Measurements from ENCODE around the gene ETS1.

Gene ETS1

DNA sequence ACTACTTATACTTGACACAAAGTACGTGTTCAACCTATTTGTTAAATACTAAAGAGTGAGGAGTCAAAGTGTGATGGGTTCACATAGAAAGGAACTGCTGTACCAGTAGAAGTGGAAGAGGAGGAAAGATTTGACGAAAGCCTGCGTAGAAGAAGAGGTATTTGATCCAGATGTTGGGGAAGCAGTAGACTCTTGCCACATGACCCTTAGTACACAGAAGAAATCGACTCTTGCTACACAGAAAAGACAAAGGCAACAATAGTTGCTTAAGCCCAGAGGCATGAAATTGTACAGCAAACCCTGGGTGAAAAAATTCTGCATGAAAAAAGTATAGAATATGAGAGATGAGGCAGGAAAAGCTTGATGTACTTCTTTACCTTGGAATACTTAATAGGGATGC is 152.9 kb downstream of the ETS1 start:
- DNase-seq (ENCODE audit: low read depth in 2 of 2): no peak

DNA sequence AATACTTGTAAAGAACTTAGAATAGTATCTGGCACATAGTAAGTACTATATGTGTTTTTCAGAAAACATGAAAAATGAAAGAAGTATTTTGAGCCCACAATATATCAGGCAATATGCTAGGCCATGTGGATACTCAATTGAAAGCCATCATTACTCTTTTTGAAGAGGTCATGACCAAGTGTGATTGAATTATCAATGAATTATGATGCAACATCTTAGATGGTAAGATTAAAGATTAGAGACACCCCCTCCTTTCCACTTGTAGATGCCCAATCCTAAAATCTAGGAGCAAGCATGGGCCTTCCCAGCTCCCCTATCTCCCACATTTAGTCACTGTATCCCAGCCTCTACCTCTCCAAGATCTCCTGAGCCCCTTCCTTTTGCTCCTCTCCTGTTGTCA is 154.4 kb downstream of the ETS1 start:
- no peak for DNase-seq (ENCODE audit: low read depth in 2 of 2)

DNA sequence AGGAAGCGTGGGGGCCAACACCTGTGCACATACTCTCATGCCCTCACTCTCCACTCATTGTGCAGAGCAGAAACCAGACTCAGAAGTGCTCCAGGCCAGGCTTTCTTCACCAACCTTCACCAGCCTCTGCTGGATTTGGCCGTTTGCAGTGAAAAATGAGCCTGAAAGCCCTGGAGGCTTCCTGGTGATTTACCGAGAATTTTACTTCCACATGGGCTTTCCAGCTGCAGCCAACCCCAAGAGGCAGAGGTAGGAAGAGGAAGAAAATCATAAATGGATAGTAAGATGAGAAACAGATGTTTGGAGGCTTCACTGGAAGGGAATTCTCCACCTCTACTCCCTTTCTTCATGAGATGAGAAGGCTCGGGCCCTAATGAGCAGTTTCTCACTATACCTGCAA is 155.4 kb downstream of the ETS1 start:
- no peak for DNase-seq (ENCODE audit: low read depth in 2 of 2)

DNA sequence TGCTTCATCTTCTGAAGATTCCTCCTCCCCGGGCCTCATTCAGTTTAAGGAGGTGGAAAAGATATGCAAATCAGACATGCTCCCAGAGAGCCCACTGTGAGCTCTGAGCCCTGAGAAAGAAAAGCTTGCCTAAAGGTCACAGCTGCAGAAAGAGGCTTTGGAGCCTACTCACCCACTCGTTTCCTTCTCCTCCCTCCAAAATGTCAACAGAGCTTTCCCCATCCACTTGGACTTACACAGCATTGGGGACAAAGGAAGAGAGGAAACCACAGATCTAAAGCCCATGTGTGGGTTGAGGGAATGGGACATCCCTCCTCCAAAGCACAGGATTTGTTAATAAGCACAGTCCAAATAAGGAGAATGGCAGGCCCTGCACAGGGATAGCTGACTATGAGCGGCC is 158.4 kb downstream of the ETS1 start:
- DNase-seq (ENCODE audit: low read depth in 2 of 2): no peak

DNA sequence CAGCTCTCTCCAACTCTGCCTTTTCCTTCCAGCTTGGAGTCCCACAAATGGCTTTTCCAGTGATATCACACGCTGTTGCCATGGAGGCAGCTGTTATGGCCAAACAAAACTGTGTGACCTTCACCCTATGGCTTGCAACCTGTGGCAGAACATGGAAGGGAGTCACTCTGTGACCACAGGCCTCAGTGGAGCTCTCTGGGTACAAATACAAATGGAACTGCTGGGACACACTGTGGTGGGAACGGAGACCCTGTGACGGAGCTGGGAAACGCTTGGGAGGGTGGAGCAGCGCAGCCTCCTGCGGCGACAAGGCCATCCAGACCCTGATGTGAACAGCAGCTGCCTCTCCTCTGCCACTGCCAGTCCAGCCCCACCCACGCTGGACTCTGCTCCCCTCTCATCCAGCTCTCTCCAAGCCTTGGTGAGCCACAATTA is 162.5 kb downstream of the ETS1 start:
- no peak for DNase-seq (ENCODE audit: low read depth in 2 of 2)

DNA sequence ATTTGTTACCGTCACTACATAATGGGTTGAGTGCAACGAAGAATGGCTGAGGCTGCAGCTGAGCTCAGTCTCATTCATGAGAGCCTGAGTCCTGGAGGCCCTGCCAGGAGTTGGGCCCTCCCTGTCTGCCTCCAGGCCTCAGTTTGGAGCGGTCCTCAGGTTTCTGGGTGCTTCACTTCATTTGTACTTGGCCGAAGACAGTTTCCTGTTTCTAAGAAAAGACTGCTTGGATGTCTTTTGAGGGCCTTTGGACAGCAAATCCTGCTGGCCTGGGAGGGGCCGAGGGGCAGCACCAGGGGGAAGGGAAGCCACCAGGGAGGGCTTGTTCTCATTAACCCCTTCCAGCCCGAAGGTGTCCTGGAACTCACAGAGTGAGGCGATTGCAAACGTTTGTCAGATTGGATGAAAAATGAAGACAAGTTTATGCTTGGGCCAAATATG is 163.1 kb downstream of the ETS1 start:
- DNase-seq (ENCODE audit: low read depth in 2 of 2): no peak

DNA sequence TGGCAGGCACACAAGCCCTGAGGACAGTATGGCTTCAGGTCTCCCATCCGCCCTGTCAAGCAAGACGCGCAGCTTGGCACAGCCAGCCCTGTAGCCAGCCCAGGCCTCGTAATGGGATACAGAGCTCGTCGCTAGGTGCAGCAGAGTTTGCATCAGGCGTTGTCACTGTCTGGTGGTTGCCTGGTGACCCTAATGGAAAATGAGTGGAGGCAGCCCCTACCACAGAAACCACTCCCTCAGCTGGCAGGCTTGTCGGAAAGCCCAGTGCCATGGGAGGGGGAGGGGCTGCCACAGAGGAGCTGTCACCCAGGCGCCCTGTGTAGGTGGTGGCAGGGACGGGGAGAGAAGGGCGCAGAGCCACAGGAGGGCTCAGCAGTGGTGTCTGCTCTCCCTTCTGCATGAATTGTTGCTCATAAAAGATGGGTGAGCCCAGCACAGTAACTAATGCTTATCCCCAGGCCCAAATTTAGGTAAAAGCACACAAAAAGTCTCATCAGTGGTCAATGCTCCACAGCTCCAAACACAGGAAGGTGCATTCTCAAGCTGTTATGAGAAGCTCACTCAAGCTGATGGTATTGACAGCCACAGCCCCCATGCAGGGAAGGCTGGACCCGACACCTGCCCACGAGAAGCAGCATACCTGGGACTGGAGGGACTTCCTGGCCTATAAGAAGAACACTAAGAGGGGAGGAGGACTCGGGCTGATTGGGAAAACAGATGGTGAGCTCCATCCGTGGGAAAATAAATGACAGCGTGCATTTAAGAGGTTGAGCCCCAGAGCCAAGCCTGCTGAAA is 164.6 kb downstream of the ETS1 start:
- DNase-seq (ENCODE audit: low read depth in 2 of 2): peak; percentile 88 to 92

DNA sequence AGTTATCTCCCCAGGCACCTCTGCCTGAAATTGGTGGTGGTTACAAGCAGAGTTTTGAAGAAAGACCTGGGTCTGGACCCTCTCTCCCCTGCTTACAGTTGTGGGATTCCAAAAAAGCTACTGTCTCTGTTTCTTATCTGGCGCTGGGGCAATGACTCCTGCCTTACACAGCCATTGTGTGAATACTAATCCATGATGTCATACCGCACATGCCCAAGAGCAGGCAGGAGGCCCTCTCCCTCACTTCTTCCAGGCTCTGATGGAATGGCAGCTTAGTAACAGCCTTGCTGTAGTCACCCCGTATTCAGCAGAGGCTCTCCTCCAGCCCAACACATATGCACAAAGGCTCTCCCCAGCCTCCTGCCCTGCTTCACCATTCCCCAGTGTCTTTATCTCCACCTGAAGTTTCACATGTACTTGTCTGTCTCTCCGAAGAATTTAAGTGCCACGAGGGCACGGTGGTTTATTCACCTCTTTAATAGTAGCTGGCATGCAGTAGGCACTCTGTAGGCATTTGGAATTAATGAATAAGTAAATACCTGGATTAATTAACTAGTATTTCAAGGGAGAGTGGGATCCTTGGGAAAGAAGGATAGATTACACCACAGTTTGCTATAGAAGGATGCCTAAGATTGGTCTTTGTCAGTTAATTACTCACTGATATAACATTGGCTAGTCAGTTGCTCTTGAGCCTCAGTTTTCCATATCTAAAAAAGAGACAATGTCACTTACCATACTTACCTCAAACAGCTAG is 165.6 kb downstream of the ETS1 start:
- DNase-seq (ENCODE audit: low read depth in 2 of 2): no peak

DNA sequence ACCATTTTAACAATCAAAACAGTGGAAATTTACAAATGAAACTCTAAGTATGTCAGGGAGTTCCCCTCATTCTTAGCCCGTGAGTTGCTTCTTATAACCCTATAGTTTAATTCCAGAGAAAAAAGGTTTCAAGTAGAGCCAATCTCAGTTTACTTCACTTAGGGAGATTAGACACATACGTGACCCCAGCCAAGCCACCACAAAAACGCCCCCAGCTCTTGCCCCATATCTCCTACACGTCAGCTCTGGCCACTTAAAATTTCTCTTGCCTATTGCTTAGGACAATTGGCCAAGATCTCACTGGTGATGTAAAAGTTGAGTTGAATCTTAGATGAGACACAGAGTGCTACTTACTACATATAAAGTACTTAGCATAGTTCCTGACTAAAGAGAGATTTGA is 166.4 kb downstream of the ETS1 start:
- no peak for DNase-seq (ENCODE audit: low read depth in 2 of 2)

DNA sequence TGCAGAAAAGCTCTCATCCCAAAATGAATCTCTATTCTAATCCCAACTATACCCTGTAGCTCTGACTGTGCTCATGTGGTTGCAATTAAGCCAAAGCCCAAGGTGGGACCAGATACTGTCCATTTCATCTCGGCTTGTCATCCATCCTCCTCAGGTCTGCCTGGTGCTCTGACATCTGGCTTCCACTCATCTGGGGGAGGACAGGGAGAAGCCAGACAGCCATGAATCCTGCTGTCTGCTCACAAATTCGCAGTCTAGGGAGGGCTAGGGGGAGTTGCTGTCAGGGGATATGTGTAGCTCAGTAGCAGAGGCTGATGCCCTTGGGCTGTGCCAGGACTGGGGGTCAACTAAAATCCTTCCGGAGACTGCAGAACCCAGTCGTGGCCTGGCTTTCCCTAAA is 167.1 kb downstream of the ETS1 start:
- DNase-seq (ENCODE audit: low read depth in 2 of 2): no peak

DNA sequence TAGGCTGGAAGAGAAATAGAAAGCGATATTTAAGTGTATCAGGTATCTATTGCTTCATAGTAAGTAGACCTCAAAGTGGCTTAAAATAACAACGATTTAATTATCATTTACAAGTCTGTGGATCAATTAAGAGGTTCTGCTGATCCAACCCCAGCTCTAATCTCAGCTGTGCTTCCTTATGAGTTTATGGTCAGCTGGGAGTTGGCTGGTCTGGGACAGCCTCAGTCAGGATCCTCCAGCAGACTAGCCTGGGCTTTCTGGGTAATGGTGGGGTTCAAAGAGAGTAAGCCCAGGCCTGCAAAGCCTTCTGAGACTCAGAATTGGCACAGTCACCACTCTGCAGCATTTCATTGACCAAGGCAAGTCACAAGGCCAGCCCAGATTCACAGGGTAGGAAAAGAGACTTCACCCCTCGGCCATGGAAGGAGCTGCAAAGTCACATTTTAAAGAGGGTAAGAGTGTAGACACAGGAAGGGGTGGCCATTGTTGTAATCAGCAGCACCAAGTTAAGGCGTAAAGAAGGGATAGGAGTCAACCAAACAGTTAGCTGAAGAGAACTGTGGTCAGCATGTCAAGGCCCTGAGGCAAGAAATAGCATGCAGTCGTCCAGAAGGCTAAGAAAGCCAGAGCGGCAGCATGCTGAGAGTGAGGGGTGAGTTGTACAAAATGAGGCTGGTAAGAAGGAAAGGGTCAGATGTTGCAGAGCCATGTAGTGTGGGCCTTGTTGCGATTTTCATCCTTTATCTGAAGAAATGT is 168.2 kb downstream of the ETS1 start:
- no peak for DNase-seq (ENCODE audit: low read depth in 2 of 2)

DNA sequence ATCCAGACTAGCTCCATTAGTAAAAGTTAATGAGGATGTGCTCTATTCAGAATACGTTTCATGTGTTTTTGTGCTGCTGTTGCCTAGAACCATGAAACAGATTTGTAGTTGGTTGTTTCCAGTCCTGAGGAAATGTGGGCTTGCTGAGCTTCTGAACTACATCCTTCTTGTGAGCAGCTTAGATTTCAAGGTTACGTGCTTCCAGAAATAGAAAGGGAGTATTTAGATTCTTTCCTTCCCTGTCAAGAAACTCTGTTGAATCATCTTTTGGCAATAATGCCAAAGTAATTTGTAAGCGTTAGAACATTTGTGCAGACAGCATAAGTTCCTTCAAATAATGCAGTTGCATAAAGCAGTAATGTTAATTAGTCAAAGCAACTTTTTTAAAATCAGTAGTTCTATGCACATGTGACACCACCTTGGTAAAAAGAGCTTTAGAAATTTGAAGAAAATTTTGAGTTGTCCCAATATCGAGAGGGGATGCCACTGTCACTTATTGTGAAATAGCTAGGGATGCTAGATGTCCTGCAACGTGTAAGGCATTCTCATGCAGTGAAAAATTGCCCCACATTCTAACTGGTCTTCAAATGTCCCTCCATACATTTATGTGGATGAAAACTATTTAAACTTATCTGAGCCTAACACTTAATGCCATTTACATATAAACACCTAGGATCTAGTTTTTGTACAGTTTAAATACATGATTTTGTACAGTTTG is 169.6 kb downstream of the ETS1 start:
- no peak for DNase-seq (ENCODE audit: low read depth in 2 of 2)

DNA sequence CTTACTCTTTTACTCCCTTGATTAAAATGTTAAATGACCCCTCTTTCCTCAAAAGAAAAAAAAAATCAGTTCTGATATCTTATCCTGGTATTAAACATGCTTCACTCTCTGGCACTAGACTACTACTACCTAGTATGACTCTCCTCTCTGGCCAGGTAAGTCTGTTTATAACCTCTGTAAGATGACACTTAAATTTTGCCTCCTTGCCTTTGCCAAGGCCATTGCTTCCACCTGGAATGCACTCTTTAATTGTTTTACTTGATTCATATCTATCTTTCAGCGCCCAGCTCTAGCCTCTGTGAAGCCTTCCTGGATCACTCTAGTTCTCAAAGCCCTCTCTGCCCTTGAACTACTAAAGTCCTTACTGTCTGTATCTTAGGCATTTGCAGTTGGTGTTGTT is 170.4 kb downstream of the ETS1 start:
- no peak for DNase-seq (ENCODE audit: low read depth in 2 of 2)

DNA sequence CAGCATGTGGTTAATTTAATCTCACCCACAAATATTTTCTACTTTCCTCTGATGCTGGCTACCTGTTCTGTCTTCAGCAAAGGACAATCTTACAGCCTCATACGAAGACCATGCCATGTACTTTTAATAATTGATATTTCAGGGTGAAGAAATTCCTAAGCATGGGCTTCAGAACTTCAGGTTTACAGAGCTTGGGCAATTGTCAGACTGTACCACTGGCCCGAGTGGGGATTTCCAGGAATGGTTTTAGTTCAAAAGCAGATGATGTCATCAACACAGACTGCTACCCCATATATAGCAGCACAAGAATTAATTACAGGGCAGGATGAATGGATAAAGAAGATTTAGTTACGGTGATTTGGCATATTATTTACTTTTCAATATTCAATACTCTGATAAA is 171.8 kb downstream of the ETS1 start:
- no peak for DNase-seq (ENCODE audit: low read depth in 2 of 2)

DNA sequence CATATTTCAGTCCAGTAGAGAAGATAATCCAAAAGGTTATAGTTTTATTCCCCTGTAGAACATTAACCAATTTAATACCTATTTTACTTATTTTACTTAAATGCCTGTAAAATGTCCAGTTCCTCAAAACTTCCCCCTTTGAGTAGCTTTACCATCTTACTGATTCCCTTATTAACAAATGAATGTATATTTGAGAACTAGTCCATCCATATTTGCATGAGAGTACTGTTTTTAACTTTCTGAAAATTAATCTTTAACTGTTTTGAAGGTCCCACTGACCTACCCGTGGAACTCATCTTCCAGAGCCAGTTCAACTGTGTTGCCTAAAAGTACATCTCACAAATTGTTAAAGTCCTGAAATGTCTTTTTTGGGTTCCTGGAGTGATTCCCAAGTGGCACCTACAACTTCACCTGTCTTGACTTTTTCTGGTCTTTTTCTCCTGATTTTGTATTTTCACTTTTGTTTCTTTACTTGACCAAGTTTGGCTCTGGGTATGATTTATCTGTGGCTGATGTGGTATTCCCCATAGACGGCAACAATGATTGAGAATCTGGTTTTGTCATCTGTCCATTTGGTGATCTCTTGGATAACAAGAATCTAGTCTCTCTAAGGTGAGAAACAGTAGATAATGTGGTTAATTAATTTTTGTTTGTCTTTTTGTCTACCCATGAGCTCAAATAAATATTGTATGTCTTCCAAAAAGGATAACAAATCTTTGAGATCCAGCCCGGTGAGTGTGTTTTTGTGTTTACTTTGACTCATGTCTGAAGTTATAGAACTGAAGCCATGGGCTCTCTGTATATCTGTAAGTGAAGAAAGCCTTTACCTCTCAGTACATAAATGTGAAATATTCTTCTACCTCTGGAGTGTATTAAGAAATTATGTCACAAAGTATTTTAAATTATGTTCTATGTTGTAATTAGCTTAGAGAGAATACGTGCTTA is 174.2 kb downstream of the ETS1 start:
- no peak for DNase-seq (ENCODE audit: low read depth in 2 of 2)

DNA sequence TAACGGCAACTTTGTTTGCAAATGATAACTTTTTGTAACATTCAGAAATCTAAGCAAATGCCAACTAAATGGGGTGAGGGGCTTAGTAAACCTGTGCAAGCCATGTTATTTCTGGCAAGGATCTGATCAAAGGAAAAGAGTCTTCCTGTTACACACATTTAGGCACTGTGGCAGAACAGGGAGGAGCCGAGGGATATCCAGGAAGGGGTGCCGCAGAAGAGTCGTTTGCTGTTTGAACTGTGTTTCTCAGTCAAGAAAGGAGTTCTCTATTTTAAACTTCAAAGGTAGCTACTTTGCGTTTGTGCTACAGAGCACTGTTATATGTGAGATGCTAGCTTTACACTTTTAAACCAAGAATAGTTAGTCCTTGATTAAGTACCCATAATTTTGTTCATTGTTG is 175.5 kb downstream of the ETS1 start:
- no peak for DNase-seq (ENCODE audit: low read depth in 2 of 2)

DNA sequence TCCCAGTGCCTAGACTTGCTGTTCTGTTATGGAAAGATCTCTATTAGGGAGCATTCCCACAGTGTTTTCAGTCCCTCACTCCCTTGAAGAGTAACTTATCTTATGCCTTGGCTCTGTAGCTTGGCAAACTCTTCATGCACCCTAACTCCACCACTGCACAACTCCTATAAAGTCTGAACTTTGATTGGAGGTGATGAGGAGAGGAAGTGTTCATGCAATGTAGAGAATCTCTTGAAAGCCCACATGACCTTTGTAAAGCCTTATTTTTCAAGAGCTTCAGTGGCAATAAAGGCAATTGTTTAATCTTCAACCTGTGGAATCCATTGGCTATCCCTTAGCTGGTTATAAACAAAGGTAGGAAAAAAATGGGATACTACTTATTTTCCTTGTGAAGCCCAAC is 176.2 kb downstream of the ETS1 start:
- no peak for DNase-seq (ENCODE audit: low read depth in 2 of 2)

DNA sequence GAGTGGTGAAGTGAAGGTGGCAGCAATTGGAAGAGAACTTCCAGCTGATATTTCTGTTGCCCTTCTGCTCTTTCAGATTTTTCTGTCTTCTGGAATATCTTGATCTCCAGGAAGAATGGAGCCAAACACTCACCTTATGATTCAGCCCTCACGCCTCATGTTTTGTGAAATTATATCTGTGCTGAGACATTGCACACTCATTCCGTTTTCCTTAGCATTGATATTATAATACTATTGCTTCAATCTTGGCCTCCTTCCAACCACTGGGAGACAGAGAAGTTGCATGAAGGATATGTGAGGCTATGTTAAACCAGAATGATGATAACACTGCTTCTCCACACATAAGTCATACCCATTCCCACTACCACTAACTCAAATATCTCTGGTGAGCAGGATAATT is 177.9 kb downstream of the ETS1 start:
- no peak for DNase-seq (ENCODE audit: low read depth in 2 of 2)
